HG03135 (cell line): ENCODE results near the gene PHACTR2.

Experiments
- ATAC-seq: cut with Tn5 transposase; IDR thresholded peaks from one replicate; pipeline ENCODE4 v1.9.1; 2021; ENCODE audit warnings: mild to moderate bottlenecking, moderate library complexity; ENCODE audit not compliant: unreplicated experiment

The PHACTR2 gene

GRCh38 chr6:143739341-143739851 is 61.6 kb downstream of the PHACTR2 start:
- ATAC-seq, result no peak

- no peak for ATAC-seq
Measured at GRCh38 chr6:143740213-143740612, 62.4 kb downstream of the PHACTR2 start.

DNA sequence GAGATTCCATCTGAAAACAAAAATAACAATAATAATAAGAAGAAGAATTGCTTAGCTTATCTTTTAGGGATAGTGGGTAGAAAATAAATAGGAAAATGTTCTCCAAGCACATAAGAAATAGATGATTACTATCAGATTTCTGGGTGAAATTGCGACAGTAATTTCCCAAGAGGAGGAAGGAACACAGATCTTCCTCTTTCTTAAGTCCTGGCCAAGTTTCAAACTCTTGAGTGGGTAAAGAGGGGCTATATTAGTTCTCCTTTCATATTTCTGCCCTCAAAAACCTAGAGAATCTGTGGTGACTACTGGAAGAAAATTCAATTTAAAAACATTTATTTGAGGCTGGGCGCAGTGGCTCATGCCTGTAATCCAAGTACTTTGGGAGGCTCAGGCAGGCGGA is 63.7 kb downstream of the PHACTR2 start:
- ATAC-seq, result no peak

DNA sequence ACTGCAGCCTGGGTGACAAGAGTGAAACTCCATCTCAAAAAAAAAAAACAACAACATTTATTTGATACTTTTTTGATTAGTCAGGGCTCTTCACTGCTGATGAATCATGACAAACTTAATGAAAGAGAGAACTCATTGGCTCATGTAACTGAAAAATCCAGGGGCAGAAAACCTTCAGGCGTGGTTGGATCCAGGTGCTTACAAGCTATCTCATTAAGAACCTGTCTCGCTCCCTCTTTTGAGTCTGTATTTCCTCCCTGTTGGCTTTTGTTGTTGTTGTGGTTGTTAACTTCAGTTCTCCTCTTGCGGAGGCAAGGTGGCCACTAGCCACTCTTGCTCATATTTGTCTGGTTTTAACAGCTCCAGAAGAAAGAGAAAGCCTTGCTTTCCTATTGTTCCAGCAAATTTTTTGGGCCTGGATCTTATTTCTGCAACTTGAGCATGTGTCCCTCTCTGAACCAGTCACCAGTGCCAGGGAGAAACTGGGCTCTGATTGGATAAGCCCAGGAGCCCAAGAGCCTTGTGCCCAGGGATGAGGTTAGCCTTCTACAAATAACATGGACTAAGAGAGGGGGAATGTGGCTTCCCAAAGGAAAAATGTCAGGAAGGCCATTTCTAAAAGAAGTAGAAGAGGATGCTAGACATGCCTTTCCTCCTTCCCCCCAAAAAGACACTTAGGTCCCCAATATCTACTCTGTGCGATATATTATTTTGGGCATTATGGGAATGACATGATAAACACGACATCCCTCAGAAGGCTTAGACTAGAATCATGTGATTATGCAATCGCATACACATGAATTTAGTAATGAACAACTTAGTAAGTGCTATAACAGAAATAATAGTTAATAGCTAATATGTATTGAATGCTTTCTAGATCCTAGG is 64.5 kb downstream of the PHACTR2 start:
- ATAC-seq, result no peak

DNA sequence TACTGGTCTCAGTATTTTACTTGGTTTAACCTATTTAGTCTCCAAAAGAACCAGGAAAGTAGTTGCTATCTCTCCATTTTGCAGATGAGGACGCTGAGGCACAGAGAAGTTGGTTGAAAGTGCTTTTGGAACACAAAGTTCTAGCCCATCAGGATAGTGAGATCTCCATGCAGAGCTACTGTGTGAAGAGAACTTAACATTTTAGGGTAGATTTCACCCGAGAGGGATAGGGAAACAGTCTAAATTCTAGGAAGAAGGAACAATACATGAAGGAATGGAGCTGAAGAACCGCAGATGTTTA is 65.1 kb downstream of the PHACTR2 start:
- ATAC-seq, result no peak

GRCh38 chr6:143743301-143744166 is 65.8 kb downstream of the PHACTR2 start:
- ATAC-seq, result no peak

DNA sequence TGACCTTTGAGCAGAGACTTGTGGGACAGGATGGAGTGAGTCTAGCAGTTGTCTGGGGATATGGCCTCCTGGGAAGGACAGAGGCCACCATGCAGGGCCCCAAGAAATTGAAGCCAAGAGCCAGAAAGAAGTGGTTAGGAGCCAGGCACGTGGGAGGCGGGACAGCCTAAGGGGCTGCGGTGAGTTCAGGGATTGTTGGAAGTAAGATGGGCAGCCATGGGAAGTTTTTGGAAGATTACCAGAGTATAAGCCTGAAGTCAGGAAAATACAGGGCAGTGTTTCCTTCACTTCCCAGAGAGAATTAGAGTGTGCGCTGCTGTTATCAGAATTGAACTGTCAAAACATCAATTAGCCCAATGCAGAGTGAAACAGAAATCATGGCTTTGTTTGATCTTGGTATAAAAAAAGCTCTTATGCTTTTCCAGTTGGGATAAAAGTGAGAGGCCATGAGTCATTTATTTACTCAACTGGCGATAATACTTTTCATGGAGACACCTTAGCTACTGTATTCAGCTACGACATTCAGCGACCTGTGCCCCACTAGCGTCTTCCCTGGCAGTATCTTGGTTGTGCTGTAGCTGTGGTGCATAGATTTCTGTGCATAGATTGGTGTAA is 66.9 kb downstream of the PHACTR2 start:
- no peak for ATAC-seq

DNA sequence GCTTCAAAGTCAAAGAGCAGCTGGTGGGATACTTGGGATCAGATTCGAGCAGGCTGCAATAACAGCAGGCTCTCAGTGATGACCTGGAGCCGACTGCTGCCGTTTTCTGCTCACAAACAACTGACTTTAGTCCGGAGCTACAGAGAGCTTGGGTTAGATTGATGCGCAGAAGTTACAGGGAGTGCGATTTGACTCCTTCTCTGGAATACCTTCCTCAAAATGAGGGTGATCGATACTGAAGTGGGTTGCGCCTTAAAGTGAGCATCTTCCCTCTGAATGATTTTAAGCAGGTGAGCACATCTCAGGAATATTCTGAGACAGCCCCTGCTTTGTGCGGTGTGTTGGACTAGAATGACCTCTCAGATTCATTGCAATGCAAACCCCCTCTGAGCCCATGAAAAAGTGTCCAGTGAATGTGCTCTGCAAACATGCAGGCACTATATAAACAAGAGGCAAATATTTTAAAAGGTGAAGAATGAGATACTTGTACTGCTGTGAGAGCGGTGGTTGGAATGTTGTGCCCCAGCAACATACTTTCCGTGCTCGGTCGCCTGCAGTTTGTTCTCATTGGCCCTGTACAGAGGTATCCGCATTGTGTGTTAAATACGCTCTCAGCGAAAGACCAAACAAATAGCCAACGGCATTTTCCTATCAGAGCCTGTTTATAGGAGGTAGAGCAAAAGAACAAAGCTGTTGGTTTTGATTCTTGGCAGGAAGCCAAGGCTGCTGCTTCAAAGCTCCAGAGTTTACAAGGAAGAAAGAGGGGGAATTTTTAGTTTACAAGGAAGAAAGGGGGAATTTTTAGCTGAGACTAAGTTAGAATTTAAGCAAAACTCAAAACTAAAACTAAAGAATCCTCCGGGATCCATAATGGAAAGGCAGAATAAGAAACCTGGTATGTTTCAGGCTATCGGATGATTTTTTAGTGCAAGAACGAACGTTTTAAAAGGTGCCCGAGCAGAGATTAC is 67.7 kb downstream of the PHACTR2 start:
- no peak for ATAC-seq

DNA sequence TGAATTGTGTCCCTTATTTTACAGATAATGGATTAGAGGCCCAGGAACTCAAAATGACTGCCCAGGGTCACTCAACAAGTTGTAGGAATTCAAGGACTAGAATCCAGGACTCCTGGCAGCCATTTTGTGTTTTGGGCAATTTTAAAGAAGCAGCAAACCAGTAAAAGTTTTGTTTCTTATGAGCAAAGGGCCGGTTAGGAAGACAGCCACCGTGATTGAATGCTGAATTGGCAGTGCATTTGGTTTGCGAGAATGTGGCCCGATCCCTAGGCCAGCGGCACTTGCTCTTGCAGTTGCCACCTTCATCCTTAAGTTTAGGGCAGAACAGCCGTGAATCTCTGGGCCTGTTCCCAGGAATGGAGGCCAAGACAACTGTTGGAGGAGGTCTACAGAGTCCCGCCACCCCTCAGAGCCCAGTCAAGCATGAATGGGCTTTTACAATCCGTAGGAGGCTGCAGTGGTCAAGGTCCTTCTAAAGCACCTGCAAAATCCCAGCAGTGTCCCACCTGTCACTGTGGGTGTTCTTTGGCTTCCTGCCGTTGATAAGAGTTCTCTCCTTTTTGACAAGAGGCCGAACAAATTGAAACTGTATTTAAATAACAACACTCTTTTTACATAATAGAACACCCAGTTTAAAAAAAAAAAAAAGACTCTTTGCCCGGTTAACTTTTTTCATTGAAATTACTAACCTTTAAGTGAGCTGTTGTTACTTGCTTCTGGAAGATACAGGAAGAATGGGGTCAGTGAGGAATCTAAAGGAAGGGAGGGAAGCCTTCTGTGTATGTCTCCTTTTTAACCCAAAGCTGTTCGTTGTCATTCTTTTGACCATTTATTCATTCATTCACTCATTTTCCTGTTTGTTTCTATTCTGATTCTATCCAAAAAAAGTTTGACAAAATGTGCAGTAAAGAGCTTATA is 68.7 kb downstream of the PHACTR2 start:
- ATAC-seq, result no peak

- no peak for ATAC-seq
Measured at GRCh38 chr6:143747347-143747842, 69.6 kb downstream of the PHACTR2 start.

DNA sequence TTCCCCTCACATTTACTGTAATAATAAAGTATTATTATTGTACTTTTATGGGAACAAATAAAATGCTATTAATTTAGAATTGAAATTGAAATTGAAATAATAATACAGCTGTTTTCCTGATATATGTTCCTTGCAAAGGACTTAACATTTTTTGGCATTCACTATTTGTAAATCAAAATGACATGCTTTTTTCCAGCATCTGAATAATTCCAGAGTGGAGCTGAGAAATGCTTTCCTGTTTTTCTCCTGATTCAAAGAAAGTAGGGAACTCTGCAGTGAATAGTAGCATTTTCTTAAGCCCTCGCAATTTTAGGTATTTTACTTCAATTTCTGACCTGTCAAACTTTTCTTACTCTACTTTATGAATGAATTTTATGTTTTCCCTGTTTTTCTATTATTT is 72.1 kb downstream of the PHACTR2 start:
- ATAC-seq, result no peak

DNA sequence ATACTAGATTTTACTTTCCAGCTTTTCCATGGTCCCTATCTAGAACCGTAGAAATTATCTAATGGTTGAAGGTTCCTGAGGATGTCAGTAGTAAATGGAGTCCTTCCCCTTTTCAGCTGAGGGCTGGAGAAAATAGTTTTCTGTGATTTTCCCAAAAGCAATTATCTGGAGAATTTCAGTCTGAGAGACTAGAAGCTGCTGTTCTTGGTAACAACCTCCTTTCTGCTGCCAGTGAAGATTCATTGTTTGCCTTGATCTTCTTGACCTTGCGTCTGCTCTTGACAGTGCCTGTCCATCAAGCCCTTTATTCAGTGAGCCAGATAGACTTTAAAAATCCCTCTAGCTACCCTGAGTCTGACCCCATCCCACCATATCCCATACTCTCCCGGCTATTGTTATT is 73.1 kb downstream of the PHACTR2 start:
- no peak for ATAC-seq

DNA sequence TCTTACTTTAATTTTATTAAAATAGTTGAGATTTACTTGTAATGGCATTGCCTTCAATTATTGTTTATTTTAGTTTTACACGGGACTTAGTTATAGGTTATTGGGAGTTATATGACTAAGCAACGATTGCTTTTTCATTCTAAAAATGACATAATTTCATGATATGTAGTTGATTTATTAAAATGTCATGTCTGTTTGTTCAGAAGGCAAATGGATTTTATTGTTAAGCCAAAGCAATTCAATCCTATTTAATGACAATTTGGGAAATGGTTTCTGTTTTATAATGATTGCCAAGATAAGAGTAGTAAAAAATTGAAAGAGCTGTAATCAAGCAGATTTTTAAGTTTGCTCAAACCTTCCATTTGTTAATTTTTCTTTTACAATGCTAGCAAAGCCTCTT is 74.7 kb downstream of the PHACTR2 start:
- ATAC-seq, result no peak

DNA sequence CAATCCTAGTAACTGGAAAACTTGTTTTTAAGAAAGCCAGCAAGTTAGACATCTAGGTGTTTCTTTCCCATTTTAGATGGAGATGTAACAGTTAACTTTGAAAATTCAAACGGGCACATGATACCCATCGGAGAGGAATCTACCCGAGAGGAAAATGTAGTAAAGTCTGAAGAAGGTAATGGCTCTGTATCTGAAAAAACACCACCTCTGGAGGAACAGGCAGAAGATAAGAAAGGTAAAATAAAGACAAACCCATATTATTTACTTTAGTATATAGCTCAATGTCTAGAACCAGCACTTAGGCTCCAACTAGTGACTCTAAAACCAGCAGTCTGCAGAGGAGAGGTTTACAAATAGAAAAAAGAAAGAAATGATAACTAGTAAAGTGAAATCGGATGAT is 75.9 kb downstream of the PHACTR2 start:
- ATAC-seq, result no peak

DNA sequence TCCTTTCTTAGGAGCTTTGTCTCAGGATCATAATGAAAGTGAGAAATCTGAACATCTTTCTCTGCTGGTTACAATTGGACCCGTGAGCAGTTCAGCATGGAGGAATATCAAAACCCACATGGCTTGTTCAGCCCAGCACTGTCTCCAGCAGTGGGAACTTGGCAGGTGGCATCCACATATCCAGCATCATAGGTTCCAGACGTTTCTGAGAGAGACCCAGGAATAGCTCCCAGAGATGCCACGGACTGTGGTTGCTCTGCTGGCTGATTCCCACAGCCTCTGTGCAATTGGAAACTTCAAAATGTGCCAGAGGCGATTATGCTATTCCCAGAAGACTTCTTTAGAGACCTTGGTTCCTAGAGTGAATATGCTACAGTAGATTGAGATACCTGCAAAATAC is 76.4 kb downstream of the PHACTR2 start:
- no peak for ATAC-seq

- no peak for ATAC-seq
Measured at GRCh38 chr6:143755301-143755744, 77.6 kb downstream of the PHACTR2 start.

- ATAC-seq, result no peak
Measured at GRCh38 chr6:143757346-143757832, 79.6 kb downstream of the PHACTR2 start.

DNA sequence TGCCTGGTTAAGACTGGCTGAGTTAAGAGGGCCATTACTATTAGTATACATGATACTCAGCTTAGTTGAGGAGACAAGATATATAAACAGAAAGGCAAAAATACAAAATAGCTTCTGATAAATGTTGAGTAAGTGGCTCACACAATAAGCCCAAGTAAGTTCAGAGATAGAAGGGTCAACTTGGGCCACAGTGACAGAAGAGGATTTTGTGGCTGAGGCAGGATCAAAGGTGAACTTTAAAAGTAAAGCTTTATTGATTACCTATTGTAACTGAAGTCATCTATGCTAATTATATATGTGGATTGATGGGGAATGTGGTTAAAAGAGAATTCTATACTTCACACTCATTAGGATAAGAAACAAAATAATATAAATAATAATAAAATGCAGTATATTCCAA is 80.8 kb downstream of the PHACTR2 start:
- no peak for ATAC-seq

- no peak for ATAC-seq
Measured at GRCh38 chr6:143759666-143760065, 81.9 kb downstream of the PHACTR2 start.
